Parathyroid adenoma (tissue), 2 donors: ENCODE data around the gene DOCK3.

Experiments
- H2AFZ ChIP-seq: fragments of 300-600 bp; sonication (generic); one replicate; pipeline ENCODE4 v1.7.0; 2017; ENCODE audit warnings: antibody characterized with exemption, mild to moderate bottlenecking
- H3K27ac ChIP-seq: fragments of 300-600 bp; sonication (generic); one replicate; pipeline ENCODE4 v1.7.0; 2017
- H3K27me3 ChIP-seq: fragments of 300-600 bp; sonication (generic); one replicate; pipeline ENCODE4 v1.7.0; 2017; ENCODE audit warnings: low read length; ENCODE audit not compliant: control insufficient read depth, insufficient read depth
- H3K36me3 ChIP-seq: fragments of 300-600 bp; sonication (generic); one replicate; pipeline ENCODE4 v1.7.0; 2017; ENCODE audit warnings: low read length; ENCODE audit not compliant: control insufficient read depth, insufficient read depth
- H3K4me1 ChIP-seq: fragments of 300-600 bp; sonication (generic); one replicate; pipeline ENCODE4 v1.7.0; 2017; ENCODE audit warnings: control low read depth
- H3K4me2 ChIP-seq: fragments of 300-600 bp; sonication (generic); one replicate; pipeline ENCODE4 v1.7.0; 2017; ENCODE audit warnings: low read length
- H3K4me3 ChIP-seq: fragments of 300-600 bp; sonication (generic); one replicate; pipeline ENCODE4 v1.7.0; 2017; ENCODE audit warnings: low read depth, low read length
- H3K79me2 ChIP-seq: fragments of 300-600 bp; sonication (generic); one replicate; pipeline ENCODE4 v1.7.0; 2017; ENCODE audit warnings: control low read depth
- H3K9ac ChIP-seq: fragments of 300-600 bp; sonication (generic); one replicate; pipeline ENCODE4 v1.7.0; 2017; ENCODE audit warnings: mild to moderate bottlenecking
- H3K9me3 ChIP-seq: fragments of 300-600 bp; sonication (generic); one replicate; pipeline ENCODE4 v1.7.0; 2017; ENCODE audit warnings: low read length; ENCODE audit not compliant: control insufficient read depth
- CTCF ChIP-seq: fragments of 300-600 bp; sonication (generic); IDR thresholded peaks from one replicate; pipeline ENCODE4 v1.7.0; 2017; ENCODE audit warnings: antibody characterized with exemption, mild to moderate bottlenecking
- donor health status: primary hyperparathyroidism.

DOCK3 gene

GRCh38 chr3:51141573-51141972 lies 466.8 kb downstream of the DOCK3 start:
- Histone ChIP-seq H3K4me3 (no peak overlapping the region), H3K4me1 (no peaks in the 10 kb centered on the region), H3K79me2 (no peaks in the 10 kb centered on the region), H3K9ac (no peak overlapping the region), H3K9me3 (no peaks in the 10 kb centered on the region), H2AFZ (no peak overlapping the region), H3K27me3 (no peaks in the 10 kb centered on the region), H3K27ac (no peak overlapping the region), H3K36me3 (no peaks in the 10 kb centered on the region), H3K4me2 (no peak overlapping the region)
- TF ChIP-seq CTCF: no peak

GRCh38 chr3:51145811-51146585 lies 471.3 kb downstream of the DOCK3 start:
- Histone ChIP-seq H3K36me3 (no peaks in the 10 kb centered on the region), H3K9ac (no peak overlapping the region), H3K4me1 (no peaks in the 10 kb centered on the region)

GRCh38 chr3:51146781-51147180 lies 472.1 kb downstream of the DOCK3 start:
- Histone ChIP-seq H3K4me2 (no peak overlapping the region), H3K36me3 (no peaks in the 10 kb centered on the region), H3K4me1 (no peaks in the 10 kb centered on the region), H3K9ac (no peak overlapping the region), H3K4me3 (no peak overlapping the region), H2AFZ (no peak overlapping the region), H3K79me2 (no peaks in the 10 kb centered on the region), H3K27ac (no peak overlapping the region), H3K9me3 (no peaks in the 10 kb centered on the region), H3K27me3 (no peaks in the 10 kb centered on the region)
- TF ChIP-seq CTCF: no peak

More at GRCh38 chr3:51145811-51146585, 471.3 kb downstream of the DOCK3 start:
- no peak overlapping the region for H3K27ac ChIP-seq
- no peak for TF ChIP-seq CTCF
- H3K27me3 ChIP-seq: no peaks in the 10 kb centered on the region
- no peak overlapping the region for H2AFZ ChIP-seq
- no peaks in the 10 kb centered on the region for H3K79me2 ChIP-seq
- no peak overlapping the region for H3K4me2 ChIP-seq
- H3K4me3 ChIP-seq: no peak overlapping the region
- H3K9me3 ChIP-seq: no peaks in the 10 kb centered on the region

GRCh38 chr3:51156147-51156546 lies 481.4 kb downstream of the DOCK3 start:
- Histone ChIP-seq H3K9me3 (no peaks in the 10 kb centered on the region), H3K36me3 (no peaks in the 10 kb centered on the region), H3K9ac (no peak overlapping the region), H3K4me2 (no peak overlapping the region), H2AFZ (no peak overlapping the region), H3K27ac (no peak overlapping the region), H3K4me1 (no peaks in the 10 kb centered on the region), H3K79me2 (no peaks in the 10 kb centered on the region), H3K27me3 (no peaks in the 10 kb centered on the region), H3K4me3 (no peak overlapping the region)
- no peak for TF ChIP-seq CTCF

GRCh38 chr3:51163051-51163450 lies 488.3 kb downstream of the DOCK3 start:
- TF ChIP-seq CTCF: no peak
- no peaks in the 10 kb centered on the region for H3K36me3 ChIP-seq
- no peak overlapping the region for H3K4me3 ChIP-seq
- no peaks in the 10 kb centered on the region for H3K27me3 ChIP-seq
- no peaks in the 10 kb centered on the region for H3K79me2 ChIP-seq
- H3K4me2 ChIP-seq: no peak overlapping the region
- H2AFZ ChIP-seq: no peak overlapping the region
- no peak overlapping the region for H3K27ac ChIP-seq
- no peak overlapping the region for H3K9ac ChIP-seq
- no peaks in the 10 kb centered on the region for H3K9me3 ChIP-seq
- no peaks in the 10 kb centered on the region for H3K4me1 ChIP-seq
